ENCODE measurements around the gene GAK. TPM values are rescaled to one million over a fixed set of nuclear protein-coding genes. Genes with fewer than 3 reads are reported as not detected.

The GAK gene
- polyA plus RNA-seq, 2 donors: 82.3 to 147 TPM

DNA sequence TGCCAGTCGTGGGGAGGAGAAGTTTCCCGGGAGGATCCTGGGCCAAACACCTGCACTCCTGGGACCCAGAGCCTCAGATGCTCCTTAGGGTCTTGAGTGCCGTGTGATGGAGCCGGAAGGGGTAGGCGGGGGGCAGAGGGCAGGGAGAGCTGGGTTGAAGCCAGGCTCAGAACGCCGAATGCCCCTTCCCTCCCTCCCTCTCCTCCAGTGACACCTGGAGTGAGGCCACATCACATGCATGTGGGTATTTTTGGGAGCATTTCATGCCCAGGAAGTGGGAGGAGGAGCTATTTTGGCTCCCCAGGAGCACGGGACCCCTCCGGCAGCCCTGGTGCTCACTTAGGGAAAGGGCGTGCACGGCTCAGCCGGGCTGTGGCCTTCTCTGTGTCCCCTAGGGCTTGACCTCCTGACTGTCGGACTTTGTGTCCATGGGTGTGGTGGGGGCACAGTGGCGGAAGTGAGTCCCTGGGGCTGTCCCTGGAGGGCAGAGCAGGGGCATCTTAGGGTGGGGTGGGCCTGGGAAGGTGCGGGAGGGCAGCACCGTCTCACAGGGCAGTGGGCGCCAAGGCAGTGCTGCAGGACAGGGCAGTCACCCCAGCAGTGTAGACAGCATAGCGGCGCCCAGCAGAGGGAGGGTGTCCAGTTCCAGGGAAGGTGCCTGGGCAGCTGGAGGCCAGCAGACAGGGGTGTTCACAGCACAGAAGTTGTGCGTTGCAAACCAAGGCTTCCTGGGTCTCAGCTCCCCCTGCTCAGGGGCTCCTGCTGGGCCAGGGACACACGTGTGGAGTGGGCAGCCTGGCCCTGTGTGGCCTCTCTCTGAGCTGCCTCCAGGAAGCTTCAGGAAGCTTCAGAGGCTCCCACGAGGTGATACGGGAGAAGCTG is 101.3 kb downstream of the GAK start:
- Histone ChIP-seq H3K27me3 (ENCODE audit: control insufficient read depth in 1 of 2, insufficient read depth in 2 of 2, low read length in 2 of 2) (peaks cover 0 to 17% of the 10 kb centered on the region in 2 donors), H3K36me3 (ENCODE audit: control insufficient read depth in 2 of 2, insufficient read depth in 2 of 2, low read length in 1 of 2) (no peaks in the 10 kb centered on the region), H3K9me3 (ENCODE audit: control insufficient read depth in 2 of 2, insufficient read depth in 1 of 2, low read depth in 1 of 2, low read length in 1 of 2) (peaks cover 0 to 16% of the 10 kb centered on the region in 2 donors), H3K4me1 (ENCODE audit: control insufficient read depth in 2 of 2, insufficient read depth in 2 of 2, low read length in 1 of 2) (peaks cover 0 to 6% of the 10 kb centered on the region in 2 donors), H3K27ac (ENCODE audit: low read depth in 2 of 2, low read length in 1 of 2) (no peak overlapping the region), H3K4me3 (ENCODE audit: low read depth in 1 of 2, low read length in 2 of 2) (no peak overlapping the region)
- WGBS, 2 donors: 67 to 71% methylated on average over 23 of the region's 23 CpGs

DNA sequence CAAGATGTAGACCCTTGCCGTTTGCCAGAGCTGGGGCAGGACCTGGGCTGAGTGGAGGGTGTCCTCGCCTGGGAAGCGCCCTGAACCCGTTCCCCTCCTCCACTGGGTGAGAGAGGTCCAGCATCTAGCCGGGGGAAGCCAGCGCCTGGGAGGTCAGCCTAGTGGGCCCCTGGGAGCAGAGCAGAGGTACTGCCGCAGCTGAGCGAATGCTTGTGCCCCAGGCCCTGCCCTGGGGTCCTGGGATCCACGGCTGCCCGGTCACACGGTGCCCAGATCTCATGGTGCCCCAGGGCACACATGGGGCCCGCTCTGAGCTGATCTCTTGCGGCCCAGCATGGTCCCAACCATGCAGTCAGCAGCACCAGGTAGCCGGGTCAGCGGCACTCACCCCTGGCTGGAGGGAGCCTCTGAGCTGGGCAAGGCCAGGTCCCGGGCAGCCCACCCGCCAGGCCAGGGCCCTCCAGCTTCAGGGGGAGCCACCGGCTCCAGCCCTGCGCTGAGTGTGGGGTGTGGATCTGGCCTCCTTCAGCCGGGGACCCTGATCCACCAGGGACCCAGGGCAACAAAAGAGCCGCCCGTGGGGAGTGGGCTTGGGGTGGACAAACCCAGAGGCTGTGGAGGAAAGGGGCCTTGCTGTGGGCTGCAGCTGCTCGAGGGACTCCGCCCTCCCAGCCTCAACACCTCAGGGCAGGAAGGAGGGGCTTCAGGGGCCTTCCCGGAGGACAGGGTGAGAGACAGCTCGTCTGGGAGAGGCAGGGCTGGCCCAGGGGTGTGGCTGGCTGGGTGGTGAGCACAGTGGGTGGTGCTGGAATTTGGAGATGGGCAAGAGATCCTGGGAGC is 102.1 kb downstream of the GAK start:
- H3K9me3 ChIP-seq (ENCODE audit: control insufficient read depth in 2 of 2, insufficient read depth in 1 of 2, low read depth in 1 of 2, low read length in 1 of 2): peaks cover 0 to 14% of the 10 kb centered on the region in 2 donors
- no peaks in the 10 kb centered on the region for H3K36me3 ChIP-seq (ENCODE audit: control insufficient read depth in 2 of 2, insufficient read depth in 2 of 2, low read length in 1 of 2)
- no peak overlapping the region for H3K27ac ChIP-seq (ENCODE audit: low read depth in 2 of 2, low read length in 1 of 2)
- peaks cover 0 to 25% of the 10 kb centered on the region in 2 donors for H3K27me3 ChIP-seq (ENCODE audit: control insufficient read depth in 1 of 2, insufficient read depth in 2 of 2, low read length in 2 of 2)
- peaks cover 4 to 10% of the 10 kb centered on the region in 2 donors for H3K4me1 ChIP-seq (ENCODE audit: control insufficient read depth in 2 of 2, insufficient read depth in 2 of 2, low read length in 1 of 2)
- WGBS, 2 donors: 56 to 63% methylated on average over 26 of the region's 26 CpGs
- H3K4me3 ChIP-seq (ENCODE audit: low read depth in 1 of 2, low read length in 2 of 2): no peak overlapping the region

DNA sequence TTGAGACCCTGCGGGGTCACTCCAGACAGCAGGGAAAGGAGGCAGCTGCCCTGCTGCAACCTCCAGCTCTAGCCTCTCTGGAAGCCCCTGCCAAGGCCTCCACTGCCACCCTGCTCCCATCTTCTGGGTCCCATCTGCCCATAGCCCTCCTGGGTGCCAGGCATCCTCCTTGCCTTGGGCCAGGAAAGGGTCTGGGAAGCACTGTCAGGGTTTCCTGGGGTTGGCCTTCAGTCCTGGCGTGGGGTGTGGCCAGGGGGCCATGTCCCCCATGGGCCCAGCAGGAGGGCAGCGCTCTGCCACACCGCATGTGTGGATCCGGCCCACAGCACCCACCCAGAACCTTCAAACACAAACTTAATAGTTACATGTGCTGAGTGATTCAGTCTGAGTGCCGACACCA is 102.8 kb downstream of the GAK start:
- WGBS, 2 donors: 80 to 83% methylated on average over 6 of the region's 6 CpGs
- H3K27me3 ChIP-seq (ENCODE audit: control insufficient read depth in 1 of 2, insufficient read depth in 2 of 2, low read length in 2 of 2): peaks cover 0 to 29% of the 10 kb centered on the region in 2 donors
- H3K36me3 ChIP-seq (ENCODE audit: control insufficient read depth in 2 of 2, insufficient read depth in 2 of 2, low read length in 1 of 2): no peaks in the 10 kb centered on the region
- peaks cover 6 to 10% of the 10 kb centered on the region in 2 donors for H3K4me1 ChIP-seq (ENCODE audit: control insufficient read depth in 2 of 2, insufficient read depth in 2 of 2, low read length in 1 of 2)
- no peak overlapping the region for H3K27ac ChIP-seq (ENCODE audit: low read depth in 2 of 2, low read length in 1 of 2)
- H3K4me3 ChIP-seq (ENCODE audit: low read depth in 1 of 2, low read length in 2 of 2): no peak overlapping the region
- H3K9me3 ChIP-seq (ENCODE audit: control insufficient read depth in 2 of 2, insufficient read depth in 1 of 2, low read depth in 1 of 2, low read length in 1 of 2): peaks cover 0 to 14% of the 10 kb centered on the region in 2 donors

DNA sequence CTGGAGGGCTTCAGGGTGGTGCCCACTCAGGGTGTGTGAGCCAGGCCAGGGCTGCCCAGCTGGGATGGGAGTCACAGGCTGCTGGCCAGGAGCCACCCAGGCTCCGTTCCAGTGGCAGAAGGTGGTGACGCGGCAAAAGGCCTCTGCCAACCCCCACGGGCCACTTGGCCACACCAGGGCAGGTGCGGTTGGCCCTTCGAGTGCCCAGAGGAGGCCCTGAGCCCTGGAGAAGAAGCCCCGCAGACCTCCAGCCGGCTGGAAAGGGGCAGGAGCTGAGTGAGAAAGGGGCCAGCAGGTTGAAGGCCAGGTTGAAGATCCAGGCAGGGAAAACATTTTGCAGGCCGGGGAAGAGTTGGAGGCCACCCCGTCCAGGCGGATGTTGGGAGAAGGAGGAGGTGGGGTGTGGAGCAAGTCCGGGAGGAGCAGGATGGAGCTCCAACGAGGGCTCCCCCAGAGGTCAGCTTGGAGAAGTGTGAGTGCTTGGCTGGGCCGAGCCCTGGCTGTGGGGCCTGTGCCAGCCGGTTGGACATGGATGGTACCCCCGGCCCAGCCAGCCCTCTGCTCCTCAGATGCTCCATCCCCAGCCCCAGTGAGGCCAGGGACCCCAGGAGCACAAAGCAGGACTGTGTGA is 103.4 kb downstream of the GAK start:
- WGBS, 2 donors: 35 to 45% methylated on average over 15 to 16 of the region's 16 CpGs
- peaks cover 0 to 29% of the 10 kb centered on the region in 2 donors for H3K27me3 ChIP-seq (ENCODE audit: control insufficient read depth in 1 of 2, insufficient read depth in 2 of 2, low read length in 2 of 2)

DNA sequence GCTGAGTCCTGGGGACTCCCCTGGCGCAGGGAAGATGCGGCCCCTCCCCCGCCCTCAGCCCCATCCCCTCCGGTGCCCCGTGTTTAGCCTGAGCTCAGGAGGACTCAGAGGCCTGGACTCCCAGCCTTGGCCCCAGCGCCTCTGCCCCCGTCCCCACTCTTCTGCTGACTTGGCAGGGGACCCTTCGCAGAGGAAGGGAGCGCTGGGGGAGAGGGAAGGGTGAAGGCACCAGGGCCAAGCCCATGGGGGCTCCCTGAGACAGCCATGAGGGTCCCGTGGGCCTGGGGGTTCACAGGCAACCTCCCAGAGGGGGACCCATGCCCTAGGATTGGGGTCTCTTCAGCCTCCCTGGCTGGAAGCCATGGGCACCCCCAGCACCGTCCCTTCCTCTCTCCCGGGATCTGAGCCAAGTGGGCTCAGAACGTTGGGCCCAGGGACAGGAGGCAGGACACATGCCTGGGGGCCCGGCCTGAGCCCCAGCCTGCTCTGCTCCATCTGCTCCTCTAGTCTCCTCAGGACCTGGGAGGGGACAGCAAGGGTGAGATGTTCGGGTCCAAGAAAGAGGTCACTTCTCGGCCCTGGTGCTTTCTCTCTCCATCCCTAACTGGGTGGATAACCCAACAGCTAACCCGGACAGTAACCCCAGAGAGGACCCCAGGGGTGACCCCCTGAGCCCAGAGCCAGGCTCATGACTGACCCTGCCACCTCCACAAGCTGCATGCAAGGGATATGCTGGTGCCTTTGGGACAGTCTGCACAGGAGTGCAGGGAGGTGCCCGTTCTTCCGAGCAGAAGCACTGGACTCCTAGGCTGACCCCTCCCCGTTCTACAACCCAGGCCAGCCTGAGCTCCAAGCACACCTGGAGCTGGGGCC is 104.7 kb downstream of the GAK start:
- Histone ChIP-seq H3K27me3 (ENCODE audit: control insufficient read depth in 1 of 2, insufficient read depth in 2 of 2, low read length in 2 of 2) (peaks cover 0 to 31% of the 10 kb centered on the region in 2 donors), H3K27ac (ENCODE audit: low read depth in 2 of 2, low read length in 1 of 2) (no peak overlapping the region), H3K36me3 (ENCODE audit: control insufficient read depth in 2 of 2, insufficient read depth in 2 of 2, low read length in 1 of 2) (no peaks in the 10 kb centered on the region), H3K4me1 (ENCODE audit: control insufficient read depth in 2 of 2, insufficient read depth in 2 of 2, low read length in 1 of 2) (peaks cover 6 to 10% of the 10 kb centered on the region in 2 donors), H3K4me3 (ENCODE audit: low read depth in 1 of 2, low read length in 2 of 2) (no peak overlapping the region), H3K9me3 (ENCODE audit: control insufficient read depth in 2 of 2, insufficient read depth in 1 of 2, low read depth in 1 of 2, low read length in 1 of 2) (peaks cover 0 to 13% of the 10 kb centered on the region in 2 donors)
- WGBS, 2 donors: 27 to 28% methylated on average over 17 to 20 of the region's 20 CpGs

More for the DNA sequence above, 103.4 kb downstream of the GAK start:
- H3K36me3 ChIP-seq (ENCODE audit: control insufficient read depth in 2 of 2, insufficient read depth in 2 of 2, low read length in 1 of 2): no peaks in the 10 kb centered on the region
- no peak overlapping the region for H3K27ac ChIP-seq (ENCODE audit: low read depth in 2 of 2, low read length in 1 of 2)
- H3K4me3 ChIP-seq (ENCODE audit: low read depth in 1 of 2, low read length in 2 of 2): no peak overlapping the region
- peaks cover 6 to 10% of the 10 kb centered on the region in 2 donors for H3K4me1 ChIP-seq (ENCODE audit: control insufficient read depth in 2 of 2, insufficient read depth in 2 of 2, low read length in 1 of 2)
- H3K9me3 ChIP-seq (ENCODE audit: control insufficient read depth in 2 of 2, insufficient read depth in 1 of 2, low read depth in 1 of 2, low read length in 1 of 2): peaks cover 0 to 14% of the 10 kb centered on the region in 2 donors

DNA sequence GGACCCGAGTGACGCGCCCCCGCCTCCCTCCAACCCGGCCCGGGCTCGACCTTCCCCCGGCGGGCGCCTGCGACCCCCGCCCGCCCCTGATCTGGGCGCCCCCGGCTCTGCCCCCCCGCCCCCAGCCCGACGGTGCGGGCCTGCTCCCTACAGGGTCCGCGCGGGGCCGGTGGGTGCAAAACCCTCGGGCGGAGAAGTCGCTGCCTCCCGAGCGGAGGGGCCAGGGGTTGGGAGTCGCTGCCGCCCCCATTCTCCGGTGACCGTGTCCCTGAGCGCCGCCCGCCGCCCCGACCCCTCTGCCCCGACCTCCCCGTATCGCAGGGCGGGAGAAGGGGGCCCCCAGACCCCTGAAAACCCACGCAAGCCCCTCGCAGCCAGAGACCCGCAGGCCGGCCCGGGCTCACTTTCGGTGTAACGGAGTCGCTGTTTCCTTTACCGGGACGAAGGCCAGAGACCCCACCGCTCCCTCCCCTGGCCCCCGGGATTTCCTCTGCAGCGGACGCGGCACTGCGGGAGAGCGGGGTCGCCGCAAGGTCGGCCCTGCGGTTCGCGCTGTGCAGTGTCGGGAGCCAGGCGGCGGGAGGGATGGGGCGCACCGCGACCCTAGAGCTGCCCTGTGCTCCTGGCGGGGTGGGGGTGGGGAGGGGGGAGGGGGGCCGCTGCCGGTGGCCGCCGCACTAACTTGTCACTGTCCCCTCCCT is 105.5 kb downstream of the GAK start:
- 2% methylated on average over 43 to 73 of the region's 75 CpGs for WGBS, 2 donors

DNA sequence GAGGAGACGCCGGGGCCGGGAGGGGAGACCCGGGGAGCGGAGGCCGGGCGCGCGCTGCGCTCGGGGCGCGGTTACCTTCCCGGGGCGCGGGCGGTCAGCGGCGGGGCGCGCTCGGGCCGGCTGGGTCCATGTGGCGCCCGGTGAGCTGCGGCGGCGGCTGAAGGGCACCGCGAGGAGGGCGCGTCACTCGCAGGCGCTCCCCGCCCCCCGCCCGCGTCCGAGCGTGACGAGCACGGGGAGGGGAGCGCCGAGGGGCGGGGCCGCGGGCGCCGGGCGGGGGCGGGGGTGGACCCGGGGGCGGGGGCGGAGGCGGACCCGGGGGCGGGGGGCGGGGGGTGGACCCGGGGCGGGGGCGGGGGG is 106.2 kb downstream of the GAK start, which contains the start of gene CPLX1:
TSS of gene CPLX1 (minus strand) at position 159 of the 360 bp plus-strand sequence. CDS start 1,607 bp downstream, outside the sequence.
- WGBS, 2 donors: 2% methylated on average over 53 of the region's 61 CpGs; no CpG with 5 or more reads in 1 of the 2 donors
- Histone ChIP-seq H3K36me3 (ENCODE audit: control insufficient read depth in 2 of 2, insufficient read depth in 2 of 2, low read length in 1 of 2) (no peaks in the 10 kb centered on the region), H3K27me3 (ENCODE audit: control insufficient read depth in 1 of 2, insufficient read depth in 2 of 2, low read length in 2 of 2) (peaks cover 0 to 32% of the 10 kb centered on the region in 2 donors), H3K4me3 (ENCODE audit: low read depth in 1 of 2, low read length in 2 of 2) (peak within 1 kb of the TSS in 1 of 2 donors; percentile 44), H3K9me3 (ENCODE audit: control insufficient read depth in 2 of 2, insufficient read depth in 1 of 2, low read depth in 1 of 2, low read length in 1 of 2) (no peaks in the 10 kb centered on the region), H3K27ac (ENCODE audit: low read depth in 2 of 2, low read length in 1 of 2) (no peak within 1 kb of the TSS), H3K4me1 (ENCODE audit: control insufficient read depth in 2 of 2, insufficient read depth in 2 of 2, low read length in 1 of 2) (peaks cover 6 to 10% of the 10 kb centered on the region in 2 donors)

More for the DNA sequence above, 105.5 kb downstream of the GAK start:
- Histone ChIP-seq H3K9me3 (ENCODE audit: control insufficient read depth in 2 of 2, insufficient read depth in 1 of 2, low read depth in 1 of 2, low read length in 1 of 2) (peaks cover 0 to 6% of the 10 kb centered on the region in 2 donors), H3K27me3 (ENCODE audit: control insufficient read depth in 1 of 2, insufficient read depth in 2 of 2, low read length in 2 of 2) (peaks cover 0 to 33% of the 10 kb centered on the region in 2 donors), H3K4me3 (ENCODE audit: low read depth in 1 of 2, low read length in 2 of 2) (no peak overlapping the region), H3K4me1 (ENCODE audit: control insufficient read depth in 2 of 2, insufficient read depth in 2 of 2, low read length in 1 of 2) (peaks cover 6 to 10% of the 10 kb centered on the region in 2 donors), H3K36me3 (ENCODE audit: control insufficient read depth in 2 of 2, insufficient read depth in 2 of 2, low read length in 1 of 2) (no peaks in the 10 kb centered on the region), H3K27ac (ENCODE audit: low read depth in 2 of 2, low read length in 1 of 2) (no peak overlapping the region)
